HG03135 (cell line): ENCODE data around the gene PLXNA2.

Experiments
- ATAC-seq: cut with Tn5 transposase; IDR thresholded peaks from one replicate; pipeline ENCODE4 v1.9.1; 2021; ENCODE audit warnings: mild to moderate bottlenecking, moderate library complexity; ENCODE audit not compliant: unreplicated experiment

The PLXNA2 gene

GRCh38 chr1:208052926-208053407 is 191.2 kb downstream of the PLXNA2 start:
- ATAC-seq, result no peak

GRCh38 chr1:208052135-208052534 is 192.0 kb downstream of the PLXNA2 start:
- ATAC-seq, result no peak

- ATAC-seq, result no peak
Observed at GRCh38 chr1:208051651-208052050, 192.5 kb downstream of the PLXNA2 start.

GRCh38 chr1:208048904-208049303 is 195.3 kb downstream of the PLXNA2 start:
- no peak for ATAC-seq

GRCh38 chr1:208047975-208048374 is 196.2 kb downstream of the PLXNA2 start:
- ATAC-seq, result no peak

GRCh38 chr1:208047476-208047934 is 196.7 kb downstream of the PLXNA2 start:
- ATAC-seq, result no peak

GRCh38 chr1:208045463-208046260 is 198.5 kb downstream of the PLXNA2 start:
- no peak for ATAC-seq

- ATAC-seq, result no peak
Observed at GRCh38 chr1:208044589-208045462, 199.4 kb downstream of the PLXNA2 start.

- ATAC-seq, result no peak
Observed at GRCh38 chr1:208043691-208044181, 200.4 kb downstream of the PLXNA2 start.

GRCh38 chr1:208042868-208043267 is 201.3 kb downstream of the PLXNA2 start:
- no peak for ATAC-seq

- no peak for ATAC-seq
Observed at GRCh38 chr1:208042041-208042615, 202.1 kb downstream of the PLXNA2 start.

GRCh38 chr1:208041505-208041904 is 202.7 kb downstream of the PLXNA2 start:
- ATAC-seq, result no peak

- ATAC-seq, result no peak
Observed at GRCh38 chr1:208040821-208041297, 203.3 kb downstream of the PLXNA2 start.

GRCh38 chr1:208039536-208040332 is 204.4 kb downstream of the PLXNA2 start:
- no peak for ATAC-seq

GRCh38 chr1:208038303-208038702 is 205.9 kb downstream of the PLXNA2 start:
- ATAC-seq, result no peak

GRCh38 chr1:208036918-208037766 is 207.0 kb downstream of the PLXNA2 start:
- no peak for ATAC-seq

- no peak for ATAC-seq
Observed at GRCh38 chr1:208036106-208036808, 207.9 kb downstream of the PLXNA2 start.

GRCh38 chr1:208034135-208034534 is 210.0 kb downstream of the PLXNA2 start:
- ATAC-seq, result no peak

GRCh38 chr1:208033236-208033635 is 210.9 kb downstream of the PLXNA2 start:
- ATAC-seq, result no peak
